Right renal pelvis (tissue), 4 donors: ENCODE measurements around the gene SLC6A12. TPM values are rescaled to one million over a fixed set of nuclear protein-coding genes. Genes with fewer than 3 reads are reported as not detected.
A peak's percentile ranks its signal among the peaks of the same experiment; 100 is the strongest.
"Not testable (repeated sequence)": the region's sequence is repeated elsewhere in the genome, so short reads cannot be mapped to it uniquely, and the experiment has no call there.

ENCODE experiments used
- DNase-seq, 4 donors: peaks; one replicate each; pipeline ENCODE4 v3.0.0-alpha.2; 2013; ENCODE audit warnings: low read depth in 4 of 4, low spot score in 3 of 4, missing footprints in 1 of 4
- polyA plus RNA-seq, 4 donors: library from polyadenylated mRNA; unstranded; fragments of 120-200 nt; gene quantifications; one replicate each; pipeline ENCODE4 v1.2.1, GENCODE V29; 2013; ENCODE audit not compliant: insufficient read length in 4 of 4

SLC6A12 gene
- polyA plus RNA-seq, 4 donors: 14.0 to 18.5 (median 15.3) TPM

DNA sequence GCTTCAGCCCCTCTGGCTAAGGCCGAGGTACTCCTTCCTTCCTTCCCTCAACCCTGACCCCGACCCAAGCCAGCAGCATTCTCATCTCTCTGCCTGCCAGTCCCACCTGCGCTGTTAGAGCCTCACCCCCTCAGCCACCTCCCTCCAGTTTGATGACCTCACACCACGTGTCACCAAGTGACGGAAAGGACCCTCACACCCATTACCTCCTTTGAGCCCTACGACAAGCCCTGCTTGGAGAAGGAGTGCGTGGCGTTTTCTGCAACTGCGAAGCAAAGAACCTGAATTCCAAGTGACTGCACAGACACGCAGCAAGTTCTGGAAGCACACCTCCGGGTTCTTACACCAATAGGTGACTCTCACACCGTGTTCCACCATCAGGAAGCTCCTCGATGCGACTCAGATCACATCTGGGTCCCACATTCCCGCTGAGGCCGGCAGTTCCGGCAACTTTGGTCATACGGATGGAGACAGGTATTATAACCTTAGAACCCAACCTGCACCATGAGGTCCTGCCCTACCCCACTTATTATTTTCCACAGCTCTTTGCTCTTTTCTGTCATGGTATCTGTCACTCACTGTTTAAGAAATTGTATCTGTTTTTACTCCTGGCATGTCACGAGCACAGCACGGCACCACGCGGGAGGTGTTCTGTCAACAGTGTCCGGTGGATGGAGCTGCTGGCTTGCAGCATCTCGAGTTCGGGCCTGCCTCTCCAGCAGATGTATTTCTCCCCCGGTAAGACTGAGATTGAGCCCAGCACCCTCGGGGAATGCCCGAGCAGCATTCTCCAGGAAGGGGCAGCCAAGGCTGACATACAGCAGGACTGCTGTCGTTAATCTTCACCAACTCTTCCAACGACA is 5.0 kb upstream of the SLC6A12 start:
- no peak for DNase-seq

DNA sequence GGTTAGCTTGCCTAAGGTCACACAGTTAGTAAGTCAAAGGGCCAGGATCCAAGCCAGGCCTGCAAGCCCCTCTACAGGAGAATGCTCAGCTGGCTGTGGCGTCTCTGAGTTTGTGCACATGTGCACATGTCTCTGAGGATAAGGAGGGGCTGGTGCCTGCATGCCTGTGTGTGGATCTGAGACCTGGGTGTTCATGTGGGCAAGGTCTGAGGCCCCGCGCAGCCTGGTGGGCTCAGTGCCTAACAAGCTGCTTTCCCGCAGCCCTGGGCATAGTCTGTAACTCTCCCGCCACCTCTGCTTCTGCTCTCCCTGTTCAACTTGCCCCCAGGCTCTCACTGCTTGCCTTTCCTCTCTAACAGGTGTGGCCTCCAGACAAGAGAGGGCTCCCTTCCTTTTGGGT is 4.3 kb upstream of the SLC6A12 start:
- DNase-seq: no peak

DNA sequence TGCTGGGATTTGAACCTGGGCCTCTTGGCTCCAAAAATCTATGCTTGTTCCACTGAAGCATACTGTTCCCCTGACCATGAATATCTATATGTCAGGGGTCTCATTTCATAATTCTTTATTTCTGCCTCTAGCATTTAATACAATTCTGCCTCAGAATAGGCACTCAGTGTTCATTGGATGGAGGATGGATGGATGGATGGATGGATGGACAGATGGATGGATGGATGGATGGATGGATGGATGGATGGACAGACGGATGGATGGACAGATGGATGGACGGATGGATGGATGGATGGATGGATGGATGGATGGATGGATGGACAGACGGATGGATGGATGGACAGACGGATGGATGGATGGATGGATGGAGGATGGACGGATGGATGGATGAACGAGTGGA is 3.1 kb upstream of the SLC6A12 start:
- not testable (repeated sequence) for DNase-seq

DNA sequence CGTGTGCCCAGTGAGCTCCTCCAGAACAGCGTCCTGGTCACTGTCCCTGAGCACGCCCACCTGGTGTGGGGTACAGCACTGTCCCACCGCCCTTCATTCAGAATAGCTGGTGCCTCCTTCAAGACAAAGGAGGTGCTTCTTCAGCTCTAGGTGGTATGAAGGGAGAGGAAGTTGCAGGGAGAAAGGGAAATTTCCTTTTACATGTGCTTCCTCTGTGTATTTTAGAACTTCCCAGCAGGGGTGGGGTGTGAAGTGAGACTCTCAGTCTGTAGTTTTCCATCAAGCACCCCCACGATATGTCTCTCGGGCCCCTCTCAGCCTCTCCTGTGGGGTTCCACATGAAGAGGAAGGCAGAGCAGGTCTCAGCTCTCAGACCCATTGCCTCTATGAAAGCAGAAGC is 1.2 kb upstream of the SLC6A12 start:
- DNase-seq: no peak

DNA sequence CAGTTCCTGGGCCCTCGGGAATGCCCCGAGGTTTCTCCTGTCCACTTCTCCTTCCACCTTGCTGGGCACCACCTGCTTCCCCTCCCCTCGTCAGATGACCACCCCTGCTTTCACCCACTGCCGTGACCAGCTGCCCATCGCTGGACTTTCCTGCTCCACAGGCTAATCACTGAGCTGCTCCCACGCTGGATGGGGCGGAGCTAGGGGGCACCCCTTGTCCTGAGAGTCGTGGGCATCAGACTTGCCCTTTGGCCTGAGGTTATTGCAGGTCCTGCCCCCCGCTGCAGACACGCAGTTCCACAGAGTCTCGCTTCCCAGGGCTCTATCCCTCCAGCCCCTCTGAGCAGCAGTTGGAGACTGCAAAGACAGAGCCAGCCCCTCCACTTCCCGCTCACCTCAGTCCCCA is 427 bp downstream of the SLC6A12 start:
- no peak for DNase-seq

DNA sequence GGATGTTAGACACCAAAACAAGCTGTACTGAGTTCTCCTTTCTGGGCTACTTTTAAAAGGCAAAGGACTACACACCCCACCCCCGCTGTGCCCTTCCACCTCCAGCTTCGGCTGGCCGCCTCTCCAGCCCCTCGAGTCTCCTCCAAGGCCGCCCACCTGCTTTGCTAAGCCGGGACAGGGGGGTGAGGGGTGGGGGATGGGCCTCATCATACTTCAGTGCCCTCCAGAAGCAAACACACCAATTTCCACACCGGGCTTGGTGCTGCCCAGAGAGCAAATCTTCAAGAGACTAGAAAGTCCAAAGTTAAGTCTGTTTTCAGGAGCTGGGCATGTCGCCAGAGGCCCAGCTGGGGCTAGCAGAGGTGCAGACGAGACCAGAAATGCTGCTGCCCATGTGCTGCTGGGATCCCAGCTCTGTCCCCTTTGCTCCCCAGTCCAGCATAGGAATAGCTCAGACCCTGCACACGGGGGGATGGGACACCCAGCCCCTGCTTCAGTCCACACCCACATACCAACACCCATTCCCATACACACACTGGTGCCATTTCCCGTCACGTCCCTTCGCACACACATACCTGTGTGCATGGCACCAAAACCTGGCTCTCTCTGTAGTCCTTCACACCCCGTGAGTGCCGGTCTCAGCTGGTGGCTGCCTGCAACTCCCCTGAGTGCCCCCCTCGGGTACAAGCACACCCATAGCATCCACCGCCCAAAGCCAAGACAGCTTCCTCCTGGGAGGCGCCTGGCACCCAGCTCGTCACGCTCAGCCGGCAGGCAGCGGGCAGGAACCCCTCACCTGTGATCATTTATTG is 1.0 kb downstream of the SLC6A12 start:
- peak in 1 of 4 donors; percentile 35 for DNase-seq

DNA sequence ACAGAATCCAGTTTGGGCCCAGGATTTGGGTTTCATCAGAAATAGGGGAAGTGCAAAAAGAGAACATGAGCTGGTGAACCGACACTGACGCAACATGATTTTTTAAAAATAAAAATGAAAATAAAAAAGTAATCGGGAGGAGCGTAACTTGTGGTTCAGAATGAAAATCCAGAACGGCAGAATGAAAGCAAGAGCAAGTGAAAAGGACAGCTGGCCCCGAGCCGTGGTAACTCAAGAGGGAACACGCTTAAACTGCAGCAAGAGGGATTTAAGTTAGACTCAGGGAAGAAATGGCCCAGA is 1.6 kb downstream of the SLC6A12 start:
- no peak for DNase-seq

DNA sequence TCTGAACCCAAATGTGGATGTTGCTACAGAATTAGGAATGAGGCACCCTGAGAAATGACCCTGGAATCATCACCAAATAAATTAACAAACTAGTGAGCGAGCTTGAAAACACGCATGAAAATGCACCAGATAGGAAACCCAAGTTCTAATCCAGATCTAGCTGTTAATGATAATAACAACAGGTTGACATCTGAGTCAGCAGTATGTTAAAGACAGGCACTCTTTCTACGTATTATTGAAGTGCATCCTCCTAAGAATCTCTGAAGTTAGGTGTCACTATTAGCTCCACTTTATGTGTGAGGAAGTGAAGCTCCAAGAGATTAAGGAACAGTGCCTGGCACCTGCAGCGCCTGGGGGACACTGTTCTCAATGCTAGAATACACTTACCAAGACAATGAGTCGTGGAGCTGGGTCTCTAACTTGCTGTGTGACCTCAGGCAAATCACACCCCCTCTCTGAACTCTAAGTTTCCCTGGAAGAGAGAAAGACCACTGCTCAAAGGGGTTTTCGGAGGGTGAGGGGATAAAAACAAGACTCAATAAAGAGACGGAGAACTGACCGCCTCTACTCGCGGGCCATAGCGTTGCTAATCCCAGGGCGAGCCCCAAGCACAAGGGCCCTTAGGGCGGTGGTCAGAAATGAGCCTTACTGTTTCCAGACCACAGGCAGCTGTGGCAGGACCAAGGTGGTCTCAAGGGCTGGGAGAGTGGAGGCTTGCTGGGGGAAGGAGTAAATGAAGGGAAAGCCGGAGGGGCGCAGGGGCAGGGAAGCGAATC is 2.1 kb downstream of the SLC6A12 start:
- DNase-seq: no peak

DNA sequence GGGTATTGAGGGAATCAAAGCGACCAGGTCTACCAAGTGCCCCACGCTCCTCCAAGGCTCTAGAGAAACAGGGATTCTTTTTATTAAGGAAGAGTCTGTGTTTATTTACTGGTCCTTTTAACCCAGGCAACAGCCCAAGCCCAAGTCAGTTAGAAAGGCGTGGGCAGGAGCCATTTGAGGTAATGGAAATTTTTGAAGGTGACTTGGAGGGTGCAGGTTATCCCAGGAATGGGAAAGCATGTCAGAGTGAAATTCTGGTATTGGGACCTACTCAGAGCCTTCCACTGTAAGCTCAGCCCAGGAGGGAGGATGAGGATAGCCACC is 2.9 kb downstream of the SLC6A12 start:
- no peak for DNase-seq

DNA sequence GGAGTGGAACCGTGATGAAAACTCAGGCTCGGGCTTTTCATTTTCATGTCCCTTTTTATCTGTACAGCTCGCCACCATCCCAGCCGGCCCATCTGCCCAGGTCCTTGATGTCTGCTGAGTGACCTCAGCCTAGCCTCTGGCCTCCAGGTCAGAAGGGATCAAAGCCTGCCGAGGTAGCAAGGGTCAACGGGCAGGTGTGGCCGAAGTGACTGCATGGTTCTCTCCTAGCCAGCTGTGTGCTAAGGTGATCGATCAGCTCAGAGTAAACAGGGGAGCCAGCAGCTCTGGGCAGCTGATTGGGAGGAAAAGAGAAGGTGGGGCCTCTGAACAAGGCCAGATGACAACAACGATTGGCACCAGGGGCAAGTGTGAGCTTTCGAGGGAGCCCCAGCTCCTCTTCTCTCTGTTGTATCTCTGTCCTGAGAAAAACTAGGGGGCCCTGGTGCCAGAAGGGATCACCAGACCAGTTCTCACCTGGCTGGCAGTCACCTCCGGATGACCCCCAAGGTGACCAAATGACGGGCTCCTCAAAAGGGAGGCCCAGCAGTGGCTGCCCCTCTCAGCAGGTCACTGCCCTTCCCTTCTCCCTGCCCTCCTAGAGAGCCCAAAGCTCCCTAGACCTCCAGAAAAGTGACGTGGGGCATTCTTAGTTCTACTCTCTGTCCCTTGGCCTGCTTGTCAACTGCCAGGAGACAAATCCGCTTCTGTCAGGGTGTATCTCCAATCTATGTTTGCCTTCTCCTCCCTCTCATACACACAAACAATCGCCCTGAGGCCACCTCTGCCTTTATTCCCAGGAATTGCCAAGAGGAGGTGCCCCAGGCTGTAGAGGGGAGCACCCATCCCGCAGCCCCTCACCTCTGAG is 3.4 kb downstream of the SLC6A12 start:
- DNase-seq: no peak

DNA sequence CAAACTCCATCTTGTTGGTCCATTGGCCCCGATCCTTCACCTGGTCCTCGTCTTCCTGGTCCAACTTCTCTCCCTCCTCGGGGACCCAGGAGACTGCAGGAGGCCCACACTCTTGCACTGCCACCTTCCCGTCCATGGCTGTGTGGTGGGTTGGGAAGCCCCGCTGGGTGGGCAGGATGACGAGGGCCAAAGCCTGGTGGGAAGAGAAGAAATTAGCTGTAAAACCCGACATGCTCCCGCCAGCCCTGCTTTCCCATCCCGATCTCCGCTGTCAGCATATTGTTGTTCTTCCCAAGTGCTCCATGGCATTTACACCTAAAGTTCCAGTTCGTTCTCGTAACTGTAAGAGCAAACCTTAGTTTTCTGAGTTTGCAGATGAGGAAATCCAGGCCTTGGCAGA is 4.1 kb downstream of the SLC6A12 start:
- DNase-seq: no peak

DNA sequence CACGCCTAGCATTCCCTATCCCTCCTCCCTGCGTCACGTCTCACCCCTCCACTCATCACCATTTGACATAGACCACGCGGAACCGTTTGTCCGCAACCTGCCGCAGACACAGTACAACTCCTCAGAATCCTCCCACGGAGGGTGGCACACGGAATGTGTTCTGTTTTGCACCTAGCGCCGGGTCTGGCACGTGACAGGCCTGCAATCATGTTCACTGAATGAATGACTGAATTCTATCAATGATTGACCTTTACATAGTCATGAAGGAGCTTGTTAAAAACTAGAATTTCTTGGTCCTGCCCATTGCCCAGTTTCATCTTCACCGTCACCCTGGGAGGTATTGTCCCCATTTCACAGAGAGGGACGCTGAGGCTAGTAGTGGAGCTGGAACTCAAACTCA is 4.7 kb downstream of the SLC6A12 start:
- no peak for DNase-seq

DNA sequence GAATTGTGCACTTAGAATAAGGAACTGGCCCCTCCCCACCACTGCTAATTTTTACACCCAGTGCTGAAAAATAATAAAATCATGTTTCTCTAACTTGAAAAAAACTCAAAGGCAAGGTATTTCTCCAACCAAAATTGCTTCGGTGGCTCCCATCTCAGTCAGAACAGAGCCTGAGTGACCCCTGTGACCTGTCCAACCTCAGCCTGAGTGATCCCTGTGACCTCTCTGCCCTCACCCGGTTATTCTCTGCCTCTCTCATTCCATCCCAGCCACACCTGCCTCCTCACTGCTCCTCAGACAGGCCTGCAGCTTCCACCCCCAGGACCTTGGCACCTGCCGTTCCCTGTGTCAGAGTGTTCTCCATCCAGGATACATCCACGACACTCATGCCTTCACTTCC is 5.1 kb downstream of the SLC6A12 start:
- no peak for DNase-seq

DNA sequence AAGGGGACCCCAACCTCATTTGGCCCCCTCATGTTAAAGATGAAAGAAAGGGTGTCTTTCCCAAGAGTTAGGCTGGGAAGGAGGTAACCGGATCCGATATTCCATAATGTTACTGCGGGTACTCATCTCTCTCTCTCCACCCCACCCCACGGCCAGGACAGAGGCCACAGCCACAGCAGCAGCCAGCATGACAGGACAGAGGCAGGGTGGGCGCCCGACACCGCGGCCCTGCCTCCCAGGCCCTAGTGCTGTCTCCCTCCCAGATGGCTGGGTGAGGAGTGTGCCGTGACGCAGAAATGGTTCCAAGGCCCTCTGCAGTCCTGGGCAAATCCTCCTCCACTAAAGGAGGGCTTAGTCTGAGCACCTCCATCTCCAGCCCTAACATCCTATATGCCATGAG is 6.2 kb downstream of the SLC6A12 start:
- no peak for DNase-seq

DNA sequence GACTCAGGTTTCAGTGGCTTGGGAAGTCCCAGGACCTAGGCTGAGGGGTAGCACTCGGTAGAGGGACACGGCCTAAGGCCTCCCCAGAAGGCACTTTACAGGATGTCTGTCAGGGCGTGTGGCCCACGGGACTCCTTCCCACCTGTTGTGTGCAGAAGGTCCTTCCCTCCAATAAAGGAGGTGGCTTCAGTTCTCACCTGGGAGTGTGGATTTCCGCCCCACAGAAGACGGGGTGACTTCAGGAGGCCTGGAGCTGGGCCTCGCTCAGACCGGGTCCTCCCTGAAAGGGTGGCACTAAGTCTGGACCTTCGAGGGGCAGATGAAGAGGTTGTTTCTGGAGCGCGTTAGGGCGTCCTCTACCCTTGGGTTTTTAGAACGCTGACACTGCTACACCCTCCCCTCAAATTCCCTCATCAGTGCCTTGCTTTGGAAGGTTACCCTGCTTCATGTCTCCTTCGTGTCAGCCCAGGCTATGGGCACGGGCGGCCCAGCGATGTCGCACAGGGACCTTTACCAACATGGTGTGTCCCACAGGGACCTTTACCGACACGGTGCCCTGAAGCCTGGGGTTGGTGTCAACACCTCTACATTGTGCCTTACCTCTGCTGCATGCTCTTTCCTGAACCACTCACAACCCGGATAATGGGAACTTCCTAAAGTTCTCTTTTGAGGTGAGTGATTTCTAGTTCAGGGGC is 7.1 kb downstream of the SLC6A12 start:
- DNase-seq: no peak

DNA sequence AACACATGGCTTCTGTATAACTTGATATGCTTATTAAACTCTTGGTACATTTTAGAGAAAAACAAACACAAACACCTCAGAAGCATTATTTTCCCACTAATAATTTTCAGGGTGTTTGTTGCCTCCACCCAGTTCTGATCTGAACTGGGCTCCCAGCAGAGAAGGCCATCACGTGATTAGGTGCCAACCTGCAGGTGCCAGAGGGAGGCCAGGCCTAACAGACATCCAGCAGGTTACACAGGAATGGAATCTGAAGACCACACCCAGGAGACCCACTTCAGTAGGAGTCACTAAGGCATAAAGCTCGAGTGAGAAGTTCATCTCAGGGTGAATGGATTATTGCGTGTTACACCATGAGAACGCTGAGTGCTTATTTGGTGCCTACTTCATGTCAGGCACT is 8.9 kb downstream of the SLC6A12 start:
- DNase-seq: no peak

DNA sequence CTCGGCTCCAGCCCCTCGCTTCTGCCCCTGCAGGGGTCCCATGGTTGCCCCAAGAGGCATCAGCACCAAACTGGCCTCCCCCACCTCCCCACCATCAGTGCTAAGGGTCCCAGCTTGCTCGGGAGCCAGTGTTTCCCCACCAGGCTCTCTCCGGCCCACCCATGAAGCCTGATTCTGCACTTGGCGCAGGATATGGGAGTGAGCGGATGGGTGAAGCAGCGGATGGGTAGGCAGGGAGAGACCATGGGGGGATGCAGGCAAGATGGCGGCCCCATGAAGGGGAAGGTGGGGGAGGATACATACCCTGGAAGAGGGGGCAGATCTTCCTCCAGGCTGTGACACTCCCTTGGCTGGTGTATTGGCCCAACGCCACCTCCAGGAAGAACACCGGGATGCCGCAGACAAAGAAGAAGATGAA is 9.7 kb downstream of the SLC6A12 start:
- no peak for DNase-seq

DNA sequence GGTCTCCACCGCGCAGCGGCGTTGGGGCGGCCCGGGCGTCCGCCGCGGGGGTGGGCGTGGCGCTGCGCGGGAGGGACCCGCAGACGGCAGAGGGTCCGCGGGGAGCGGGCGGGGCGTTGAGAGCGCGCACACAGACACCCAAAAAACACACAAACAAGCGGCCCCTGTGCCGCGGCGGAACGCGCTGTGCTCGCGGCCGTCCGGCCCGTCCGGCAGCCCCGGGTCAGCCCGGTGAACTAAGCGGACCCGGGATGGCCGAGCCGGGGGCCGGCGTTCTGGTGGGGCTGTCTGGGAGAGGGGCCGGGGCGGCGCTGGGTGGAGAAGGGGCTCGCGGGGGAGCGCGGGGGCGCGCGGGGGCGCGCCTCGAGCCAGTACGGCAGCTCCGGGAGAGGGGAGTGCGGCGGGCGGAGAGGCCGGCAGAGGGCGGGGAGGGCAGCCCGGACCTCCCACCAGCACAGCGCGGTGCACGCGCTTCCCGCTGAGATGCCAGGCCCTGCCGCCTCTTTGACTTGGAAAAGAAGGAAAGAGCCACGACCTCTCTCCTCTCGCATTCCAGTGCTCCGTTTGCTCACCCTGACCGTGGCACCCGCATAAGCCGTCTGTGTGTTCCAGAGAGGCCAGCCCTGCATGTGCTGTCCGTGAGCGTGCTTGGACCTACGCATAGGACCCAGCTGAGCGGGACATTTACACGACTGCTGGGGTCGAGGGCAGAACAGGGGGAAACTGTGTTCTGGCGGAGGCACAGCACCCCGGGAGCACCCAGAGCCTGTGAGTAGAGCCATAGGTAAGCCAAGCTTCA is 10.3 kb downstream of the SLC6A12 start:
- DNase-seq: no peak

DNA sequence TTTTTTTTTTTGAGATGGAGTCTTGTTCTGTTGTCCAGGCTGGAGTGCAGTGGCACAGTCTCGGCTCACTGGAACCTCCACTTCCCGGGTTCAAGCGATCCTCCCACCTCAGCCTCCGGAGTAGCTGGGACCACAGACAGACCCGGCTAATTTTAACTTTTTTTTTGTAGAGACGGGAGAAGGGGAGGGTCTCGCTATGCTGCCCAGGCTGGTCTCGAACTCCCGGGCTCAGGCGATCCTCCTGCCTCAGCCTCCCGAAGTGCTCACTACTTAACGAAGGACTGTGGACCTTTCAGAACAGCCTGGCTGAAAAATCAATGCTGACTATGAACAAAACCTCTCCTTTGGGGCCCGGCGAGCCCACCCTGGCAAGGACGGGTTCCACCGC is 10.9 kb downstream of the SLC6A12 start:
- DNase-seq: no peak
